ENCODE data around the gene KRTAP19-8.

KRTAP19-8 gene

GRCh38 chr21:31012133-31013089 lies 25.9 kb downstream of the KRTAP19-8 start:
- DNase-seq (ENCODE audit: low read depth) = no peak

GRCh38 chr21:31011412-31011811 lies 26.9 kb downstream of the KRTAP19-8 start:
- no peak for DNase-seq (ENCODE audit: low read depth)

- DNase-seq (ENCODE audit: low read depth) = no peak
Measured at GRCh38 chr21:31008355-31008754, 29.9 kb downstream of the KRTAP19-8 start.

GRCh38 chr21:31005019-31005418 lies 33.3 kb downstream of the KRTAP19-8 start:
- DNase-seq (ENCODE audit: low read depth) = no peak

GRCh38 chr21:31003471-31003870 lies 34.8 kb downstream of the KRTAP19-8 start:
- DNase-seq (ENCODE audit: low read depth) = no peak

- no peak for DNase-seq (ENCODE audit: low read depth)
Measured at GRCh38 chr21:30997541-30997940, 40.7 kb downstream of the KRTAP19-8 start.

GRCh38 chr21:30996728-30997127 lies 41.5 kb downstream of the KRTAP19-8 start:
- DNase-seq (ENCODE audit: low read depth) = no peak

GRCh38 chr21:30994932-30995331 lies 43.3 kb downstream of the KRTAP19-8 start:
- no peak for DNase-seq (ENCODE audit: low read depth)

- no peak for DNase-seq (ENCODE audit: low read depth)
Measured at GRCh38 chr21:30990514-30991262, 47.6 kb downstream of the KRTAP19-8 start.

- DNase-seq (ENCODE audit: low read depth) = no peak
Measured at GRCh38 chr21:30988706-30989105, 49.6 kb downstream of the KRTAP19-8 start.
